GM18508 (cell line): ENCODE results near the gene DDX10.

ENCODE experiments used
- ATAC-seq: cut with Tn5 transposase; IDR thresholded peaks from one replicate; pipeline ENCODE4 v1.9.1; 2021; ENCODE audit warnings: moderate number of reproducible peaks; ENCODE audit not compliant: insufficient read depth, unreplicated experiment

Gene DDX10

DNA sequence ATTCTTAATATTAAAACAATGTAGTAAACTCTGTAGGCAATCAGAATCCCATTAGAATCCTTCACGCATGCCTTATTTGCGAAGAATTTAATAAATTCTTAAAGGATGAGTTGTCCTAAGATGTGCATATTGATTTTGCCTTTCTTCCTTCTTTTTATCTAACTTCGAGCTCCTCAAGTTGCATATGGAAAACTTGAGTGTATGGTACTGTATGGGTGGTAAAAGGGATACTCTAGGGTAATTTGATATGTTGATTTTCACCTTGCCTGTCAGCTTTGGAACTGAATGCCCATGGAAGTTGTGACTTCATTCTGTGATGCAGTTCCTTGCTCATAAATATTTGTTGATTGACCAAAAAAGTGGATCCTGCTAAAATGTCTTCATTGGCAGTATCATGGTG lies 193.8 kb downstream of the DDX10 start:
- no peak for ATAC-seq

DNA sequence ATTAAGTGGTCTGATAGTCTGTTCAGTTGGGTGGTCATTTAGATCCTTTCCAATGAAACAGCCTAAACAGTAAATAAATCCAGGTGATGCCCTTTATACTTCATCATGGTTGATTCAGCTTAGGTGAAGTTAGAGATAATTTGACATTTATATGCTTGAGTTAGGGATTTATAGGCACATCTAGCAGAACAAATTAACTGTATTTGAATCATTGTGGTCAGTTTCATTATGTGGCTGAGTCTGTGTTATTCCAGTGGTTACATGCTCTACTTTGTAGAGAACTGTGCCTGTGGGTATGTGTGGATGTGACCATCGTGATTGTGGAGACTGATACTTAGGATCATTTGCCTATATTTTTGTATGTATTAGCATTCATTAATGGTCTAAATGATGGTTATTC lies 194.6 kb downstream of the DDX10 start:
- no peak for ATAC-seq

DNA sequence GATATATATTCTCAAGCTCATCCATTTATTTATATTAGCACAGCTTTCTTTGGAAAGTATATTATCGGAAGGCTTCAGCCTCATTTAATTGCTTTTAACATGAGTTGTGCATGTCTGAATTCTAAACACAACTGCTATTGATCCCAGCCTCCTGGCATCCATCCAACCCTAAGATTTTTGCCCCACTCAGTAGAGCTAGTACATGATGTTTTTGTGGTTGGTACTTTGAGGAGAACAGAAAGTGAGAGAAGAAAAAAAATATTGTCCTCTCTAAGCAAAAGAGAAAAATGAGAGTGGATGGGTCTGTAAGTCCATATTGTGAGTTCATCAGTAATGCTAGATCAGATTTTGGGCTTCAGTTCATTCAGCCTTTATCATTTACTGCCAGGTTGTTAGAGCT lies 198.7 kb downstream of the DDX10 start:
- ATAC-seq, result no peak

DNA sequence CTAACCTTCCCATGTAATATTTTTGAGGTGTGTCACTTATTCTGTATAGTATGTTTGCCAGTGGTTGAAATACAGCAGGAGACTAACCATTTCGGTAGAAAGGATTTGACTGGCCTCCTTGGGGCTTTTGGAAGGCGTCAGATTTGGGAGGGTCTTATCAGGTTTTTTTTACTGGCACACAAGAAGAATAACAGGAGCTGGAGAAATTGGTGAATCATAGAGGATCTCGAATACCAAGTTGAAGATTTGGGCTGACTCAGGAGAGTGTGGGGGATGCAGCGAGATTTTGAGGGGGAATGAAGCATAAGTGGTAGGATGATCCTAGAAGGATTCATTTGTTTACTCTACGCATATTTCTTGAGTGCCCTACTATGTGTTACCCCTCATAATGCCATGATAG lies 200.5 kb downstream of the DDX10 start:
- no peak for ATAC-seq

DNA sequence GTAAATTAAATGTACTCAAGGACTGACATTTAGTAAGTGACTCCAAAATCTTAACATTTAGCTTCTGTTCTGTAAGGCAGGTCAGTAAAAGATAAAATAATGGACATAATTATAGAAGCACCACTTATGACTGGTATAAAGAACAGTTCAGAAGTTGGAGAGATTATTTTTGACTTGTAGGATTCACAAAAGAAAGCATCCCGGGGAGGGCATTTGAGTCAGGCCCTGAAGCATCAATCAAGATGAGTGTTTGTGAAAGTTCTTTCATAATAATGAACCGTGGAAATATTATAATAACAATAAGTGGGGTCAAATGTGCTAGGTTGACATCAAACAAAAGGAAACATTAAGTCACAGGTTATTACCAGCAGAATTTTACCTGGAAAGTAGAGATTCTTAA lies 201.9 kb downstream of the DDX10 start:
- no peak for ATAC-seq

DNA sequence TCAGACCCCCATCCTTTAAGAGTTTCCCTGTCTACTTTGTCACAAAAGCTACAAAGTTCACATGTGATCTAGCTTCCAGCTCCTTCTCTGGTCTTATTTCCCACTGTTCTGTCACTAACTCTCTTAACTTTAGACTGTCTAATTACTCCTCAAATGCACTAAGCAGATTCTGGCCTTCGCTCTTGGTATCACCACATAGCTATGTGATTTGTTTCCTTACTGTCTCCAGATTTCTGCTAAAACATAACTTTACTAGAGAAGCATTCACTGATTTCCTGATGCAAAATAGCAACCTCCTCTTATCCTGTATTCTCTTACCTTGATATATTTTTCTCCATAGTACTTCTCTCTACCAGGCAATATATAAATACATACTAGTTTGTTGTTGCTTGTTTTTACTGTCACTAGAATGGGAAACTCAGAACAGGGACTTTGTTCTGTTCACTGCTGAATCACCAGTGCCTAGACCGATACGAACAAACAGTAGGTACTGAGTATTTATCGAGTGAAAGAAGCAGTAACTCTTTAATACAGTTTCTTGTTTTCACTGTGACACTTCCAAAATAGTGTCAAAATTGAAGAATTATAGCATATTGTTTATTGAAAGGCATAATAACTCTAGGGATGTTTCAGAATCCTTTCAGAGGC lies 205.6 kb downstream of the DDX10 start:
- no peak for ATAC-seq

DNA sequence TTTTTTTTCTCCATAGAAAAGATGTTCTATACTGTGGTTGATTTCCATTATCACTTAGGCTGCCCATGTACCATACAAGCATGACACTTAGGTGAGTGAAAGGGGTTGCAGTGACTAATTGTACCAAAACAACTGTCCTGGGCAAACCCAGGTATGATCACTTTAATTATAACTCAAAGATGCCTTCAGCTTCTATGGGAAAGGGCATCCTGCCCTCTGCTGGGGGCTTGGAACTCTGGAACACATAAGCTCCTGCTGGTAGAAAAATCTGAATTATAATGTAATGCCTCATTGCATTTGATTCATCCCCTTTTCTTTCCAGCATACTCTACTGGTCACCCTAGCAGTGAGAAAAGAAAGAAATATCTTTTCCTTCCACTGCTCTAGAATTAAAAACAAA lies 206.3 kb downstream of the DDX10 start:
- no peak for ATAC-seq

DNA sequence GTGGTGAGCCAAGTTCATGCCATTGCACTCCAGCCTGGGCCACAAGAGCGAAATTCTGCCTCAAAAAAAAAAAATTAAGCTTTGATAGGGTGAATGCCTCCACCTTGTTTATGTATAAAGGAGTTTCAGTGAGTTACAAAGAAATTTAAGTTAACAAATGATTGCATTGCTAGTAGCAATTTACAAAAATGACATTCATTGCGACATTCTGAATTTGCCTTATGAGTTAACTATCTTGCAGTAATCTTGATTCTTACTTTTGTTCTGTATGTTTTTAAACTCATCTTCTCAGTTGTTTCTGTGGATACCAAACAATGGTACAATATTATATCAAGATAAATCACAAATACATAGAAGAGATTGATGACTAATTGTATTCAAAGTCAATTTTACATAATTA lies 207.0 kb downstream of the DDX10 start:
- ATAC-seq, result no peak

DNA sequence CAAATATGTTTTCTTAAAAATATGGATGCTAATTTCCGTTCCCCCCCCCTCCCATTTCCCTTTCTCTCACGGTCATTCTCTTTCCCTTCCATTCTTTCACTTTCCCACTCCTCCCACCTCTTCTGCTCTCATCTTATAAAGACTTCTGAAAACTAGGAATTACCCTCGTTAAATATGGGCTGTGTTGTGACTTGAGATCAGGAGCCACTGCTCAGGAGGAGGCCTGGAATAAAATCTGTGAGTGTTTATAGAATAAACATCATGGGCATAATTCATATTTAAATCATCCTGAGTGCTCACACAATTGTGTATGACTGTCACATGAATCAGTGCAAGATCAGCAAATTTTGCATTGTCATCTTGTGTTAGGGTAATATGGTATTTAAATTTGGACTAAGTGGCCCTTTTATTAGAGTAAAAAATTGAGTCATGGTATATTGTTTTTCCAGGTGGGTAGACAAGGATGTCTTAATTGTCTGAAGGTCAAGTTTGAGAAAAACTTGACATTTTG lies 208.0 kb downstream of the DDX10 start:
- ATAC-seq, result no peak

DNA sequence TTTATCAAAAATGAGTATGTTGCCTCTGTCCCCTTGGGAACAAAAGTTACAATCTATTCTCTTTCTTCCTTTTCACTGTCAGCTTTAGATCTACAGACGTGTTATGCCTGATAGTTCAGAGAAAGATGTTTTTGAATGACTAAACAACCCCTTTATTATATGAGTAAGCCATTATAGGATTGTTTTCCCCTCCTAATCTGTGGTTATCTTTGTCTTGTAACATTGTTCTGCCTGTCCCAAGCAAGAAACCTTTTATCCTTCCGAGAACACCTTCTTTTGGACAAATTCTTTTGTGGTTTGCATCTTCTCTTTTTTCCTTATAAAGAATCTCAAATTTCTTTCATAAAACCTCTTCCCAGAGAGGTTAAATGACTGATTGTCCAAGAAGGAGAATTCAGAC lies 208.4 kb downstream of the DDX10 start:
- ATAC-seq, result no peak

DNA sequence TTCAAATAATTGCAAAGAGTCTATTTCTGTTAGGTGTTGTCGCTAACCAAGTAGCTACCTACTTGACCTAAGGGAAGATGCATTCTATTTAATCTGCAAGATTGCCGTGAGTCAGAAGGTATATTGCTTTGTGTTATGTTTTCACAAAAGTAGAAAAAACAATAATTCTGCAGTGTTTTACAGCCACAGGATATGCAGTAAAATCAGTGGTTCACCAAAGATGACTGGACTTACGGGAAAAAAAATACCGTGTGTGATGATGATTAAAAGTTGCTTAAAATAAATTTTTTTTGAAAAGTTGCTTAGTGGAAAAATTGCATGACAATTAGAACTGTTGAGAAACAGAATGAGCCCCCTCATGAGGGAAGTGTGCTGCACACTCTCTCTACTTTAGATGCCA lies 209.1 kb downstream of the DDX10 start:
- no peak for ATAC-seq

DNA sequence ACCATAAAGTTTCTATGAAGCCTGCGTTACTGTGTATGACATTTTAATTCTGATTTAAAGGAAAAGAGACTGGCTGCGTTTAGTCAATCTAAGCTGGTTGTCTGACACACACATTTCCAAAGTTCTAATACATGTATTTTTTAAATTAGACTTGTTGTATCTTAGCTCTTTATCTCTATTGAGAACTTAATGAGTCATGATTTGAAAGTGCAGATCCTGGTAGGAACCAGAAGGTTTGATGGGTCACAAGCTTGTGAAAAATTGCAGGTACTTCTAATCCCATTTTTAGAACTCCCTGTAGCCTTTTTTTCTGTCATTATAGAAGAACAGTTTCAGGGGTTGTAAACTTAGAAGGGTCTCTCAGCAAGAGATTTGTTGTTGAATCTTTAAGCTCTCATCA lies 210.3 kb downstream of the DDX10 start:
- no peak for ATAC-seq

DNA sequence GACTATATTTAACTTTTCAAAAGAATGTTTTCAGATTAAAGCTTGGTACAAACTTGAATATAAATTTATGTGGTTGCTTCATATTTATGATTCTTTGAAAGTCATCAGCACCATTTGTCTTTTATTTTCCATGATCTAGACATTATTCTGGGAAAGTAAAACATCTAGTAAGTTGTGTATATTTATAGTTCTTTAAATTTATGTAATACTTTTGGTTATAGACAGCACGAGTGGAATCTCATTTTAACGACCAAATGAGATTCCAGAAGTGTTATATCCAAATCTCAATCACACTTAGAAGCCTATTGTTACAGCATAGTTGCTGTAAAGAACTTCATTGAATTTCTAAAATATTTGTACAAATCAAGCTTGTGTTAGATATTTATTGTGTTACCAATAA lies 212.3 kb downstream of the DDX10 start:
- ATAC-seq, result no peak

DNA sequence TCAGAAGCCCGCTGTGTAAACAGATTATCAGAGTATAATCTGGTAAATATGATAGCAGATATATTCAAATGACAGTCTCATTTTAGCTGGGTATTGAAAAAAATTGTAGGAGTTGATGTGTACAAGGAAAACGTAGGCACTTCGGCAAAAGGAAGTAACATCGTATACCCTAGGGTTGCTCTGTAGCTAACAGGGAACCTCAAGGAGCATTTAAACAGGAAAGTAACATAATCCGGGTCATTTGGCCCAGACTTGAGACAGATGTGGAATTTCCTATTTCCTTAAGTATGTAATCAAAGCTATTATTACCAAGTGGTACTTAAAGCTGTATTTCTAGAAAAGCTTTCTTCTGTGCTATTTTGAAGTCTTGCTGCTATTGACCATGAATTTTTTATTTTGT lies 215.6 kb downstream of the DDX10 start:
- ATAC-seq, result no peak

DNA sequence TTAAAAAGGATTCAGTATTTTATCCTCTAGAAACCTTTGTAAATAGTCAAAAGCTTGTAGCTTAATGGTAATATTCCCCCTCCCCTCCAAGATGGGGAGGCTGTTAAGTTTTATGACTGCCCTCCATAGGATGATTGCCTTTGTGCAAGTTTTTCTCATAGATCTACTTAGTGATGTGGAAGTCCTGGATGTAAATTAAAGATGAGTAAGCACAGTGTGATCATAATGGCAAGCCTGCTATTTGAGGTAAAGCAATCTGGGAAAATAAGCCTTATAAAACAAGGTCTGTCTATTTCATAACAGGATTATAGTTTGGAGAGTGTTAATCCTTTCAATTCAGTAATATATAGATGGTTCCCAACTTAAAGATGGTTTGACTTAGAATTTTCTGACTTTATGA lies 216.3 kb downstream of the DDX10 start:
- no peak for ATAC-seq

DNA sequence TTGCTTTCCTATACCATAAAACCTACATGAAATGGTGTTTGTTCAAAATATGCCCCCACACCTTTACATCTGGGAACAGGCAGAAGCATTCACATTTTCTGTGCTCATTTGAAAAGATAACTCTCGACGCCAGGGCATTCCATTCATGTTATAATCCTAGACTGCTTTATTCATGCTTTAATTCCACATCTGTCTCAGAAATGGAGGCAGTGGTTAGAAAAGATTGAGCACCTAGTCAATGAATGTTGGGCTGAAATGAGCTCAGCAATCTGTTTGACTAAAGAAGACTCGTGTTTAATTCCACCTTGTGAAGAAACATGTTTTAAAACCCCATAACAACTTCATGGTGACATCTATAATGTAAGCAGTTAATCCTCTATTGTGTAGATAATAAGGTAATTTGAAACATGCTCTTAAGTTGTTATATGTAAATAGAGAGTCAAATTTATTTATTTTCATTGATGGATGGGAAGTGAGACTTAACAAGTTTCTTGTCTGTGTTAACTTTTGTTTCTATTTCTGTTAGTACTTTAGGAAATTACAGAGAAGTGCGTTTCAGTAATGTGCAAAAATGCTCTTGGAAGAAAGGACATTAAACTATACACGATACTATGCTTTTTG lies 217.5 kb downstream of the DDX10 start:
- no peak for ATAC-seq

DNA sequence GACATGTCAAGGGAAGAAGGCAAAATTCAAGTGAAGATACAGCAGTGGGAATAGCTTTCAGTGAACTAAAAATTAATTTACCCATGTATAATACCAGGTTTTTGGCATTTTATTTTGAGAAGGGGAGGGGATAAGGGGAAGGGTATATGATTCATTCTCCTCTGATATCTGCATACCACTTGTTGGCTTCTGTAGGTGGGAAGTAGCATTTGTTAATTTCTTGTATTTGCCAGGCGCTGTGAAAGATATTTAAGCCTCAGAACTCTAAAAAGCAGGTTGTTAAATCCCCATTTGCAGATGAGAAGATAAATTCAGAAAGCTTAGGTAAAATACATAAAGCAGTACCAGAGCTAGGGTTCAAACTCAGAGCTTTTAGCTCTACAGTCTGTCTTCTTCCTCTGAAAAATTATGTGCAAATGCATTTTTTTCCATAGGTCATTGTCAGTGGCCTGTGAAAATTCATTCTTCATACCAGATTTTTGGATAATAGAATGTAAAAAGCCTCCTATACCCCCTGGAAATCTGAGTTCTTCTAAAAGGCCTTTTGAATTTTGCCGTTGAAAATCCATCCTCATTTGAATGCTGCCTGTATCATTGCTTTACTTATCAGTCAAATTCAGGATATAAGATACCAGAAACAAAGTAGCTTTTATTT lies 221.3 kb downstream of the DDX10 start:
- ATAC-seq, result no peak

DNA sequence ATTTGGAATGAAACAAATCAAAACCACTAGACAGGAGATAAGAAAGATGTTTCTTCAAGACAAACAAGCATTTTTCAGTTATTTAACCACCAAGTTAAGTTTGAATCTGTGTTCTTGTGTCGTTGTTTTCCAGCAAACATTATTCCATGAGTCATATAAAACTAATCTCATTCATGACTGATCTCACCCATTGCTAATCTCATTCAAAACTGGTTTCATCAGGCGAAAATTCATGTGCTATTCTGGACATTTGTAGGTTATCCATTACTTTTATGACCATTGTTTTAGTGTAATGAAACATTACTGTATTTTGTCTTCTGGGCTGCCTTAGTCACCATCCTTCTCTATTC lies 221.8 kb downstream of the DDX10 start:
- no peak for ATAC-seq

DNA sequence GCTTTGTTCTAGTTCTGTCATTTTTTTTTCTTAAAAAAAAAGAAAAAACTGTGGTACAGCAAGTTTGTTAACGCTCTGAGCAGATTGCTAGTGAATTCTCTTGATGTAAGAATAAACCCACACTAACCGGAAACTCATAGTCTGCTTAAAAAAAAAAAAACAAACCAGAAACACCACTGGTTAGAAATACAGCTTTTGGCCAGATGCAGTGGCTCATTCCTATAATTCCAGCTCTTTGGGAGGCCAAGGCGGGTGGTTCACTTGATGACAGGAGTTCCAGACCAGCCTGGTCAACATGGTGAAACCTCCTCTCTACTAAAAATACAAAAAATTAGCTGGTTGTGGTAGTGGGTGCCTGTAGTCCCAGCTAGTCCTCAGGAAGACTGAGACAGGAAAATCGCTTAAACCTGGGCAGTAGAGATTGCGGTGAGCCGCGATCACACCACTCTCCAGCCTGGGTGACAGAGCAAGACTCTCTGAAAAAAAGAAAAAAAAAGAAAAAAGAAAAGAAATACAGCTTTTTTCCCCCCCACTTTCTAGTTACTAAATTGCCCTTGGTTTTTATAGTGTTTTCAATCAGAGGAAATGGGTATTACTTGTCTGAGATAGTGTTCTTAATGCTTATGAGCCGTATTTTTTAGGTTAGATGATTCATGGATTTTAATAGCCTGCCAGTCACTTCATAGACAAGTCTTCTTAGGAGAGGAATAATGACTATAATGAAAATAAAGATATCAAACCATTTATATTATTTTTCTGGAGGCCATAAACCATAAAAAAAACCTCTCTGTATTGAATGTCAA lies 222.8 kb downstream of the DDX10 start:
- no peak for ATAC-seq

DNA sequence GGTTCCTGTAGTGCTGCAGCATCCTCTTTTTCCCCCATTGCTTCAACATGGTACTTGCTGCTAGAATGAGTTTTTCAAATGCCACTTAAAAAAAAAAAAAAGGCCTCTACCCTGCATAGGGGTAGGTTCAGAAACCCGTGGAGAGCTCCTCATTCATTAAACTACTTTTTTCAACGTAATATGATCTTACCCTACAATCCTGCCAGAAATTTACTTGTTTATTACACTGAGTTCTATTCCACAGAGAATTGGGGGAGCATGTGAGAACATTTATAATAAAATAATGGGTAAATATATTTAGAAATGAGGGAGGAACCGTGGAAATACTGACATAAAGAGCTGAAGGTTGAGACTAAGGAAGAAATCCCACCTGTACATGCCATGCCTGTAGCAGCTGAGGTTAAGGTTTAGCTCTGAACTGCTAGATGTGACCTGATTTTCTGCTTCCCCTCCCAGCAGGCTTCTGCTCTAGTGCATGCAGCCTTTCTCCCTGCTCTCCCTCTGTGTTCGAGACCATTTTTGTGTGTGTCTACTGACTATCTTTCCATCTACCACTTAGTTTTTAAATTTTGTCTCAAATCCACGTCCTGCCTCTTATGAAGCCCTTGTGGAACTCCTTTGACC lies 225.7 kb downstream of the DDX10 start:
- no peak for ATAC-seq

DNA sequence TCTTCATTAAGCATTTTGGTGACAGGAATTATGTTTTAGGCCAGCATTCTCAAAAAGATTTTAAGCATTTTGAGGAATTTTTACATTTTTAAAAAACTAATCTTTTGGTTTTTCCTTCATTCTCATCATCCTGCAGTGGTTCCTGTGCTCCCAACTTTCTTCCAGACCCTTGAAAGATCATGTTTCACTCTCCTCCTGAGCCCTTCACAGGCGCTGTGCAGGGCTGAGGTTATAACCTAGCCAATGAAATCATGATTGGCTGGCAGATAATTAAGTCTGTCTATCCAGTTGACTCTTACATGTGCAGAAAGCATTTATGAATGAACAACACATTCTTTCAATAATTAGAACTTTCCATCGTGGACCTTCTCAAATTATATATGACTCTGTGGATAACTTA lies 226.3 kb downstream of the DDX10 start:
- no peak for ATAC-seq
